ENCODE results near the gene NFXL1. TPM values are rescaled to one million over a fixed set of nuclear protein-coding genes. Genes with fewer than 3 reads are reported as not detected.

Gene NFXL1
- total RNA-seq = 25.8 to 30.3 TPM (median 27.7 TPM) in 3 replicates

DNA sequence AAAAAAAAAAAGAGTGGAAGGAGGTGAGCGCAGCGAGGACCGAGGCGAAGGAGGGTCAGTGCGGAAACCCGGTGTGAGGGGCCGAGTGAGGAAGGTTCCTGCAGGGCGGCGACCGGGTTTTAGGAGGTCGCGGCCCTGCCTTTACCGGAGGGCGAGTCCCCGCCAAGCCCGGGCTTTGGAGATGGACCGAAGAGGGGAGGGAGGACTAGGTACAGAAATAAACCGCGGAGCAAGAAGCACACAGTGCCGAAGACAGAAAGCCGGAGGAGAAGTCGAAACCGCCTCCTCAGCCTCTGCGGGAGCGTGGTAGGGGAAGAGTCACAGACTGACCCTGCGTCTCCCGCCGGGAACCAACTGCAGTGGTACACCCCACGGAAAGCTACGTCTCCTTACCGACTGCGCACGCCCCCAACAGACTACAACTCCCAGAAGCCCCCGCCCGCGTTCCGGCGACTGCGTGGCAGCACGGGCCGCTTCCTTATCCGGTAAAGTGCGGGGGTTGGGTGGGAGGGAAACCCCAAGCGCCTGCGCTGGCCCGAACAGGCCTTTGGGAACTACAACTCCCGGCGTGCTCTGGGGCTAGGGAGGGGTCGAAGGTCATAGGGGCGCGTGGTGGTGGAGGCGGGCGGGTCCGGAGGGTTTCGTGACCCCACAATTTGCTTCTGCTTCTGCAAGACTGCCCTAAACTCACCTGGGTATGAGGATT is at the start of gene NFXL1:
TSS of gene NFXL1 (minus strand) at position 364 of the 706 bp plus-strand sequence. CDS start 380 bp downstream, outside the sequence.
- Mint-ChIP-seq H3K4me1 (peaks cover 33% of the 10 kb centered on the region), H3K4me3 (peak within 1 kb of the TSS; percentile 98), H3K27ac (peak within 1 kb of the TSS; percentile 98), H3K9me3 (peaks cover 16% of the 10 kb centered on the region), H3K27me3 (ENCODE audit: low read depth) (no peaks in the 10 kb centered on the region), H3K36me3 (peaks cover 12% of the 10 kb centered on the region)
- TF ChIP-seq, protein P1, sequence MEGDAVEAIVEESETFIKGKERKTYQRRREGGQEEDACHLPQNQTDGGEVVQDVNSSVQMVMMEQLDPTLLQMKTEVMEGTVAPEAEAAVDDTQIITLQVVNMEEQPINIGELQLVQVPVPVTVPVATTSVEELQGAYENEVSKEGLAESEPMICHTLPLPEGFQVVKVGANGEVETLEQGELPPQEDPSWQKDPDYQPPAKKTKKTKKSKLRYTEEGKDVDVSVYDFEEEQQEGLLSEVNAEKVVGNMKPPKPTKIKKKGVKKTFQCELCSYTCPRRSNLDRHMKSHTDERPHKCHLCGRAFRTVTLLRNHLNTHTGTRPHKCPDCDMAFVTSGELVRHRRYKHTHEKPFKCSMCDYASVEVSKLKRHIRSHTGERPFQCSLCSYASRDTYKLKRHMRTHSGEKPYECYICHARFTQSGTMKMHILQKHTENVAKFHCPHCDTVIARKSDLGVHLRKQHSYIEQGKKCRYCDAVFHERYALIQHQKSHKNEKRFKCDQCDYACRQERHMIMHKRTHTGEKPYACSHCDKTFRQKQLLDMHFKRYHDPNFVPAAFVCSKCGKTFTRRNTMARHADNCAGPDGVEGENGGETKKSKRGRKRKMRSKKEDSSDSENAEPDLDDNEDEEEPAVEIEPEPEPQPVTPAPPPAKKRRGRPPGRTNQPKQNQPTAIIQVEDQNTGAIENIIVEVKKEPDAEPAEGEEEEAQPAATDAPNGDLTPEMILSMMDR (IDR thresholded peaks at IDR 0.05; ENCODE audit: unreplicated experiment) = no peak
- peak; percentile 89 to 95 for DNase-seq (ENCODE audit: low spot score in 2 of 2, unreplicated experiment in 2 of 2)

DNA sequence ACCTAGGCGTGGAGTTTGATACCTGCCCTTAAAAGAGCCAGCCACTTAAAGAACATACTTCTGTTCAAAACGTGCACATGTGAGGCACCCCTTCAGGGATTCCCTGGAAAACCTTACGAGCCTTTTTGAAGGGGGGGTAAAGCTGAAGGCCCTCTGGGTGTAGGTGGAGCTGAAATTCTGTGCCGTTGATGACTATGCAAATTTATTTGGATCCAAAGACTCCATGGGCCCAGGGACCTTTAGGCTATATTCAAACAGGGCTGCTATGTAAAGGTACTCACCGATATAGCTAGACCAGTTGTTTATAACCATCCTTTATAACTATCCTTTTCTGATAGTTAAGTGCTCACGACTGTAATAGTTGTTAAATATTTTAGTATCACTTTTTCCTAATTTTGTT is 40.3 kb upstream of the NFXL1 start:
- Mint-ChIP-seq H3K4me1 (no peaks in the 10 kb centered on the region), H3K36me3 (peaks cover 3% of the 10 kb centered on the region), H3K9me3 (peaks cover 5% of the 10 kb centered on the region), H3K27ac (no peak overlapping the region), H3K27me3 (ENCODE audit: low read depth) (no peaks in the 10 kb centered on the region), H3K4me3 (no peak overlapping the region)
- TF ChIP-seq, protein P1 (IDR thresholded peaks at IDR 0.05; ENCODE audit: unreplicated experiment) = no peak
- DNase-seq (ENCODE audit: low spot score in 2 of 2, unreplicated experiment in 2 of 2) = no peak

DNA sequence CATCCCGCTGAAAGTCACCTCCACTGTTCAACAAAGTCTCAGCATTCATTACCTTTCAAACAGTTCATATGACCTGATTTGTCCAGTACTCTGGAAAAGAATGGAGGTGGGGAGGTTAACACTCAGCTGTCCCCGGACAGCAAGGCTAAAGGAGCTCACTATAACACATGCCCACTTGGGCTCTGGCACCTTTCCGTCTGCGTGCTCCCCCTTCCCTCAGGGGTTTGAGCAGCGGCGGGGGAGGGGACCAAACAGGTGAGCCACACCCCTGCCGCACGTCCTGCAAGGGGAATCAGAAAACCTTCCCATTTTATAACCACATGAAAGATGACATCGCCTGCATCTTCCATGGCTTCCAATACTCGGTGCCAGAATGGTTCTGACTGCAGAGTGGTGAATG is 39.9 kb upstream of the NFXL1 start:
- Mint-ChIP-seq H3K27me3 (ENCODE audit: low read depth) (no peaks in the 10 kb centered on the region), H3K4me3 (no peak overlapping the region), H3K36me3 (peaks cover 3% of the 10 kb centered on the region), H3K9me3 (peaks cover 5% of the 10 kb centered on the region), H3K4me1 (no peaks in the 10 kb centered on the region), H3K27ac (no peak overlapping the region)
- TF ChIP-seq, protein P1 (IDR thresholded peaks at IDR 0.05; ENCODE audit: unreplicated experiment) = no peak
- DNase-seq (ENCODE audit: low spot score in 2 of 2, unreplicated experiment in 2 of 2) = no peak

DNA sequence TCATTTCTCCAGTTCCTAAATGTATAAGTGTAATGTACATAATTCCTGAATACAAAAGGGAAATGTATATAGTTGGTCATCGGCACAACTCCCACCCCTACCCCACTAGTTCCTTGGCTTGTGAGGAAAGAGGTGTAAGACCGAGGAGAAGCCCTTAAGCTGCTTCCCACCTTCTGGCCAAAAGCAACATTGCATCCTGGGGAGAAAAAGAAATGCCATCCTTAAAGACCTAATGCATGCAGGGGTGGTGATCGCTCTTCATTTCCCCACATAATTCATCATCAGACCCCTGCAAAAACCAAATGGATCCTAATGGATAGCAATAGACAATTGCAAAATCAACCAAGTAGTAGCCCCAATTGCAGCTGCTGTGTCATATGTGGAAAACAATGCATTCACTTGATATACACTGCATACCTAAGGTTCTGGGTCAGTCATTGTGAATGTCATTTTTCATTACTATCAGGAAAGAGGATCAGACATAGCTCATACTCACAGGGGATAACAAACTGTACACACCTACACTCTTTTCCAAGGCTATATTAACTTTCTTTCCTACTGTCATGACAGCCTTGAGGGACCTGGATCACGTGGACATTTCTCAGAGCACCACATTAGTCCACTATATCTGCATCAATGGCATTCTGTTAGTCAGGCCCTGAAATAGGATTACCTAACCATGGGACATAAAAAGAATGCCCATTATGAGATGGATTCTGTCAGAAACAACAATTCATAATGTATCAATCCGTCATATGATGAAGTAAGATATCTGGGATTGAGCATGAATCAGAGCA is 31.7 kb upstream of the NFXL1 start:
- H3K27ac Mint-ChIP-seq = no peak overlapping the region

DNA sequence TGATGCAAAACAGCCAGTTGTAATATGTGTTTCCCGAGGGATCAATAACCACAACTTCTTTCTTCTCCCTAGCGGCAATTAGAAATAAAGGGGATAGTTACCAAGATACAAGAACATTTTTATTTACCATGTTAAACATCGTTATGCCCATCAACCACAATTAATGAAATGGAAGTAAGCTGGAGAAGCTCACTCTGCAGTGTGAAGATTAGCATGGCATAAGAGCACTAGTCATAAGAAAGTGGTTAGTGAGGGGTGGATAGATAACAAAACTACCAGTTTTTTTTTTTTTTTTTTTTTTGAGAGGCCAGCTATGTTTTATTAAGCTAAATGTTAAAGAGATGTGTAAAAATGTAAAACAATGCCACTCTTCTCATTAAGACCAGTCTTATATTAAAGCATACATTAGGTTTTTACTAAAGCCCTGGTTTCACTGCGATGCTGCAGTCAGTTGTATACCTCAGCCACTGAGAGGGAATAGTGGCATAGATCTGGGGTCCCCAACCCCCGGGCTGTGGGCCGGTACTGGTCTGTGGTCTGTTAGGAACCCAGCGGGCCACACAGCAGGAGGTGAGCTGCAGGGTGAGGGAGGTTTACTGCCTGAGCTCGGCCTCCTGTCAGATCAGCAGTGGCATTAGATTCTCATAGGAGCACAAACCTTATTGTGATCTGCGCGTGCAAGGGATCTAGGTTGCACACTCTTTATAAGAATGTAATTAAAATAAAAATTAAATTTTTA is 27.9 kb upstream of the NFXL1 start:
- Mint-ChIP-seq H3K27ac (no peak overlapping the region), H3K36me3 (no peaks in the 10 kb centered on the region), H3K27me3 (ENCODE audit: low read depth) (no peaks in the 10 kb centered on the region), H3K4me1 (no peaks in the 10 kb centered on the region), H3K9me3 (no peaks in the 10 kb centered on the region), H3K4me3 (no peak overlapping the region)
- TF ChIP-seq, protein P1 (IDR thresholded peaks at IDR 0.05; ENCODE audit: unreplicated experiment) = no peak
- DNase-seq (ENCODE audit: low spot score in 2 of 2, unreplicated experiment in 2 of 2) = no peak

More for the DNA sequence above, 31.7 kb upstream of the NFXL1 start:
- peaks cover 3% of the 10 kb centered on the region for H3K36me3 Mint-ChIP-seq
- H3K4me1 Mint-ChIP-seq = no peaks in the 10 kb centered on the region
- H3K9me3 Mint-ChIP-seq = peaks cover 5% of the 10 kb centered on the region
- no peak overlapping the region for H3K4me3 Mint-ChIP-seq
- TF ChIP-seq, protein P1 (IDR thresholded peaks at IDR 0.05; ENCODE audit: unreplicated experiment) = no peak
- no peak for DNase-seq (ENCODE audit: low spot score in 2 of 2, unreplicated experiment in 2 of 2)
- H3K27me3 Mint-ChIP-seq (ENCODE audit: low read depth) = no peaks in the 10 kb centered on the region

Data from mesothelial cell of epicardium (in vitro differentiated cells).